HEK293T (cell line): ENCODE results near the gene CEND1.

Experiments
- ELF4 ChIP-seq: fragments of 450-650 bp; IDR thresholded peaks from 2 replicates; pipeline ENCODE4 v1.6.1; 2017; ENCODE audit warnings: antibody characterized with exemption
- FOXM1 ChIP-seq: fragments of 450-650 bp; IDR thresholded peaks from 2 replicates; pipeline ENCODE4 v1.6.1; 2017; ENCODE audit warnings: mild to moderate bottlenecking, borderline replicate concordance
- L3MBTL2 ChIP-seq: fragments of 450-650 bp; conservative IDR thresholded peaks from 2 replicates; pipeline ENCODE4 v1.6.1; 2016; ENCODE audit warnings: mild to moderate bottlenecking
- LEF1 ChIP-seq: fragments of 450-650 bp; IDR thresholded peaks from 2 replicates; pipeline ENCODE4 v1.6.1; 2017; ENCODE audit warnings: mild to moderate bottlenecking, borderline replicate concordance
- NFRKB ChIP-seq: fragments of 450-650 bp; IDR thresholded peaks from 2 replicates; pipeline ENCODE4 v1.6.1; 2016; ENCODE audit warnings: mild to moderate bottlenecking, moderate library complexity
- ZNF384 ChIP-seq: fragments of 450-650 bp; IDR thresholded peaks from 2 replicates; pipeline ENCODE4 v1.6.1; 2016

DNA sequence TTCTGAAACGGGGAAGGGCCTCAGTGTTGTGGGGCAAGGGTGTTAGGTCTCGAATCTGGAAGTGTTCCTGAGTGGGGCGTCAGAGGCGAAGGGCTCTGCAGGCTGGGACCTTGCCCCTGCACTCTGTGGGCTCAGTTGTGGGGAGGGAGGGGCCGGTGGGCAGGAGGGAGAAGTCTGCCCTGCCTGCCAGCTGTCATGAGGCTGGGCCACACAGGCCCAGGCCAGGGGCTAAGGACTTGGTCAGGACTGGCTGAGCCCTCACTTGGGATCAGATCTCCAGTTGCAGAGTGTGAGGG lies 38.0 kb upstream of the CEND1 start, which contains the start of gene CRACR2B:
- TF ChIP-seq ZNF384 (no peak), FOXM1 (no peak), ELF4 (no peak), L3MBTL2 (no peak), NFRKB (no peak), LEF1 (no peak)
